ENCODE measurements around the gene SLAMF8.

SLAMF8 gene

GRCh38 chr1:159873530-159874143 lies 47.0 kb downstream of the SLAMF8 start:
- DNase-seq (ENCODE audit: low read depth): no peak

DNA sequence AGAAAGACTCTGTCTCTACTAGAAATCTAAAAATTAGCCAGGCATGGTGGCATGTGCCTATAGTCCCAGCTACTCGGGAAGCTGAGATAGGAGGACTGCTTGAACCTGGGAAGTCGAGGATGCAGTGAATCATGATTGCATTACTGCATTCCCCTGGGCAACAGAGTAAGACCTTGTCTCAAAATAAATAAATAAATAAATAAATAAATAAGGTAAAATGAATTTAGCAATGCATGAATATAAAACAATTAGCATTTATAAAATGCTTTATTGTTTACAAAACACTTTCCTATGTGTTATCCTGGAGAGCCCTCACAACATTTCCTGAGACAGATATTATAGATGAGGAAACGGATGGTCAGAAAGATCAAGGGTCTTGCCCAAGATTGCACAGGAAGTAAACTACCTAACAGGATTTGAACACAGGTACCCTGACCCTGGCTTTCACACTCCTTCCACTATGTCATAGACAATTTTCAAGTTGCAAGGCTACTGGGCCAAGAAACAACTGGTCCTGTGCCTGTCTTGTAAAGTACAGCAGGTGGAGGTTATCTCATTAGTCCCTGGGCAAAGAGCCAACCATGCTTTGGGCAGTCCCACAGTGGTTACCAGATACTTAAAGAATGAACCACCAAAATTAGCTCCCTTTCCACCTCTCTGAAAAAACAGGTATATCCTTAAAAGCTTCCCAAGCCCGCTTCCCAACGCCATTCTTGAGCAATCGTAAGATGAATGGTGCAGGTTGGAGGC lies 51.2 kb downstream of the SLAMF8 start:
- DNase-seq (ENCODE audit: low read depth): no peak

GRCh38 chr1:159879136-159879535 lies 52.5 kb downstream of the SLAMF8 start:
- no peak for DNase-seq (ENCODE audit: low read depth)

GRCh38 chr1:159879977-159880376 lies 53.3 kb downstream of the SLAMF8 start:
- no peak for DNase-seq (ENCODE audit: low read depth)

GRCh38 chr1:159880430-159880829 lies 53.8 kb downstream of the SLAMF8 start:
- DNase-seq (ENCODE audit: low read depth): no peak

GRCh38 chr1:159881622-159882526 lies 55.2 kb downstream of the SLAMF8 start:
- DNase-seq (ENCODE audit: low read depth): peak; percentile 39

DNA sequence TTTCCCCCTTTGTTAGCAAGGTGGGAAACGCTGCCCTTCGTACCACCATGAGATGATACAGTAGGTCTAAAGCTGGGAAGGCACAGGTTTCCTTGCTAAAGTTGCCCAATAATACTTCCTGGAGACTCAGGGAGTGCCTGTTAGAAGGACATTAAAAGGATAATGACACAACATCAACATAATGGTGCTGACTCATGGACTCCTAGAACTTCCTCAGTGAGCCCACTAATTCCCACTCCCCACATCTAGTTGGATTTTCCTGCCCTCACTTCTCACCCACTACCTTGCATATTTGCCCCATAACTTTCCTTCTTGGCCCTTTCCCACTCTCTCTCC lies 55.8 kb downstream of the SLAMF8 start:
- no peak for DNase-seq (ENCODE audit: low read depth)

- DNase-seq (ENCODE audit: low read depth): no peak
These were observed 56.5 kb downstream of the SLAMF8 start for GRCh38 chr1:159883134-159883533.

DNA sequence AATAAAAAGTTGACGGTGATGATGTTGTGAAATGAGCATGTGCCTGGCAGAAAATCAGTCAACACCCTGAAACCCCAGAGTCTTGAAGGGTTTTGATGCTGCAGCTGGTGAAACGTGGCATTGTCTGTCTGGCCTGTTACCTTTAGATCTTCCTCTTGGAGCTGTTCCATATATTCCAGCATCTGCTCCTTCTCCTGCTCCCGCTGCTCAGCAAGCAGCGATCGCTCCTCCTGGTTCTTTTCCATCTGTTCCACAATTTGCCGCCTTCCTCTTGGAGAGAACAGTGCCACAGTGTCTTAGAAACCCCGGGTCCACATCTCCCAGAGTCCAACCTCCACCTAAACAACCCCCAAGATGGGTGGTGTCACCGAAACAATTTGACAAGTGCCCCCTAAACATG lies 57.6 kb downstream of the SLAMF8 start:
- no peak for DNase-seq (ENCODE audit: low read depth)
